SJSA1 (cell line): ENCODE measurements around the gene MARK2. TPM values are rescaled to one million over a fixed set of nuclear protein-coding genes. Genes with fewer than 3 reads are reported as not detected.

Experiments
- DNase-seq, 2 experiments: peaks; one replicate each; pipeline ENCODE4 v3.0.0-alpha.2; 2015 to 2020; ENCODE audit warnings: low spot score in 2 of 2, low read depth in 1 of 2
- H3K27ac ChIP-seq: fragments of 250-450 bp; sonication (Bioruptor Pico); 2 replicates; pipeline ENCODE4 v1.5.1; 2020; ENCODE audit warnings: mild to moderate bottlenecking, moderate library complexity
- H3K27me3 ChIP-seq: fragments of 250-450 bp; sonication (Bioruptor Pico); replicated peaks from 2 replicates; pipeline ENCODE4 v1.5.1; 2020; ENCODE audit warnings: mild to moderate bottlenecking, moderate library complexity
- H3K36me3 ChIP-seq: fragments of 250-450 bp; sonication (Bioruptor Pico); 2 replicates; pipeline ENCODE4 v1.5.1; 2020; ENCODE audit warnings: mild to moderate bottlenecking
- H3K4me1 ChIP-seq: fragments of 250-450 bp; sonication (Bioruptor Pico); replicated peaks from 2 replicates; pipeline ENCODE4 v1.6.1; 2021; ENCODE audit warnings: mild to moderate bottlenecking
- H3K4me3 ChIP-seq: fragments of 250-450 bp; sonication (Bioruptor Pico); 2 replicates; pipeline ENCODE4 v1.5.1; 2020; ENCODE audit warnings: mild to moderate bottlenecking
- H3K9me3 ChIP-seq: fragments of 250-450 bp; sonication (Bioruptor Pico); replicated peaks from 2 replicates; pipeline ENCODE4 v1.5.1; 2020; ENCODE audit warnings: mild to moderate bottlenecking
- total RNA-seq: library from RNA; depleted of rRNA; stranded (reverse); fragments of >200 nt; shearing (Covaris generic); gene quantifications from 2 replicates; pipeline ENCODE4 v1.2.3, GENCODE V29; 2014

Gene MARK2
- total RNA-seq, 1 experiment from 2014 or later = 29.6 TPM

GRCh38 chr11:63871962-63872799 lies 33.3 kb downstream of the MARK2 start:
- H3K27ac ChIP-seq = no peak overlapping the region
- H3K9me3 ChIP-seq = no peaks in the 10 kb centered on the region
- H3K36me3 ChIP-seq = peaks cover 34% of the 10 kb centered on the region
- H3K4me3 ChIP-seq = no peak overlapping the region
- peaks cover 5% of the 10 kb centered on the region for H3K4me1 ChIP-seq
- no peaks in the 10 kb centered on the region for H3K27me3 ChIP-seq
- DNase-seq = peak; percentile 94 to 95

- H3K27me3 ChIP-seq = no peaks in the 10 kb centered on the region
These were observed 33.9 kb downstream of the MARK2 start for GRCh38 chr11:63872800-63873197.

GRCh38 chr11:63873311-63873710 lies 34.4 kb downstream of the MARK2 start:
- Histone ChIP-seq H3K27ac (no peak overlapping the region), H3K9me3 (no peaks in the 10 kb centered on the region), H3K4me3 (no peak overlapping the region), H3K27me3 (no peaks in the 10 kb centered on the region), H3K4me1 (peaks cover 5% of the 10 kb centered on the region), H3K36me3 (peaks cover 29% of the 10 kb centered on the region)
- DNase-seq = no peak

More at GRCh38 chr11:63872800-63873197, 33.9 kb downstream of the MARK2 start:
- H3K9me3 ChIP-seq = no peaks in the 10 kb centered on the region
- no peak overlapping the region for H3K27ac ChIP-seq
- no peak for DNase-seq
- peaks cover 31% of the 10 kb centered on the region for H3K36me3 ChIP-seq
- H3K4me1 ChIP-seq = peaks cover 5% of the 10 kb centered on the region
- no peak overlapping the region for H3K4me3 ChIP-seq

- peaks cover 30% of the 10 kb centered on the region for H3K36me3 ChIP-seq
- no peaks in the 10 kb centered on the region for H3K27me3 ChIP-seq
- no peak overlapping the region for H3K27ac ChIP-seq
- no peaks in the 10 kb centered on the region for H3K9me3 ChIP-seq
- H3K4me3 ChIP-seq = no peak overlapping the region
- peaks cover 7% of the 10 kb centered on the region for H3K4me1 ChIP-seq
- DNase-seq = no peak
These were observed 35.6 kb downstream of the MARK2 start for GRCh38 chr11:63874511-63874910.

DNA sequence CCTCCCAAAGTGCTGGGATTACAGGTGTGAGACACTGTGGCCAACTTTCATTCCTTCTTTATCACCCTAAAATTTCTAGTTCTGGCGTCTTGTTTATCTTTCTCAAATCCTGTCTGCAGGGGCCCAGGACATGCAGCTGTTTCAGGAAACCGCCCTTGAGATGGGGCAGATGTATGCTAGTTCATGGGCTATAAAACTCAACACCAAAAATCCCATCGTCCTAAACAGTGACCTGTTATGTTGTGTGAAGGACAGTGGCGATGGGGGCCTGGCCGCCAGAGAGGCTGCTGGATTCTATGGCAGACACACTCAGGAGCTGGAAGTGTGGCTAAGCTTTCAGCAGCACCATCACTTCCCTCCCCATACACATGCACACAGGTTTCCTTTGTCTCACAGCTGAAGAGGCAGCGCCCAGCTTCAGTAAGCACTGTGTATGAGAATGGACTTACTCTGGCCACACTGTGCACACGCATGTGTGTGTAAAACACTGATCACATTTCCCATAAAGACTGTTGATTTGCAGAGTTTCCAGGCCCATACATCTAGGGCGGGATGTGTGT lies 36.7 kb downstream of the MARK2 start:
- Histone ChIP-seq H3K9me3 (no peaks in the 10 kb centered on the region), H3K36me3 (peaks cover 26% of the 10 kb centered on the region), H3K4me1 (peaks cover 10% of the 10 kb centered on the region), H3K4me3 (no peak overlapping the region), H3K27me3 (no peaks in the 10 kb centered on the region), H3K27ac (no peak overlapping the region)
- no peak for DNase-seq

DNA sequence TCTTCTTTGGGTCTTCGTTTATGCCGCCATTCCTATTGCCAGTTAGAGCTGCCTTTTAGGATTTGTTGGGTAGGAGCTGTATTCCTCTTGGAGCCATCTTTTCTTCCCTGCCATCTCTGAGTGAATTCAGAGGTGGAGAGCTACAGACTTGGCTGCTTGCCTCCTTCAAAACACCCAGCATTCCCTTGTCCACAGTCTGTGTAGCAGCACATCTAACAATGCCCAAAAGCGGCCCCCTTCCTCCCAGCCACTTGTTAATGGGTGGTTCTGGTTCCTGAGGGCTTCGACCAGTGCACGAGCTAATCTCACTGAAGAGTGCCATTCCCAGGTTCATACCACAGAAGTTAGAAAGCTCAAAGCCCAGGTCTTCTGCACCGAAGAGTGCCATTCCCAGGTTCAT lies 37.7 kb downstream of the MARK2 start:
- Histone ChIP-seq H3K9me3 (no peaks in the 10 kb centered on the region), H3K27ac (no peak overlapping the region), H3K4me3 (no peak overlapping the region), H3K4me1 (peaks cover 10% of the 10 kb centered on the region), H3K27me3 (no peaks in the 10 kb centered on the region), H3K36me3 (peaks cover 24% of the 10 kb centered on the region)
- no peak for DNase-seq

GRCh38 chr11:63877658-63878241 lies 38.8 kb downstream of the MARK2 start:
- H3K4me3 ChIP-seq = no peak overlapping the region
- H3K4me1 ChIP-seq = 0 out of 2 replicates have a peak, but pooled peaks cover 5% of the 10 kb centered on the region
- H3K27me3 ChIP-seq = no peaks in the 10 kb centered on the region
- peaks cover 26% of the 10 kb centered on the region for H3K36me3 ChIP-seq
- no peak overlapping the region for H3K27ac ChIP-seq
- DNase-seq = no peak
- H3K9me3 ChIP-seq = no peaks in the 10 kb centered on the region

GRCh38 chr11:63879598-63880402 lies 40.9 kb downstream of the MARK2 start:
- Histone ChIP-seq H3K27me3 (no peaks in the 10 kb centered on the region), H3K4me1 (0 out of 2 replicates have a peak, but pooled peaks cover 5% of the 10 kb centered on the region), H3K36me3 (peaks cover 37% of the 10 kb centered on the region), H3K4me3 (no peak overlapping the region), H3K27ac (no peak overlapping the region), H3K9me3 (no peaks in the 10 kb centered on the region)
- no peak for DNase-seq

- Histone ChIP-seq H3K27ac (no peak overlapping the region), H3K27me3 (no peaks in the 10 kb centered on the region), H3K4me1 (0 out of 2 replicates have a peak, but pooled peaks cover 5% of the 10 kb centered on the region), H3K4me3 (no peak overlapping the region), H3K36me3 (peaks cover 36% of the 10 kb centered on the region), H3K9me3 (no peaks in the 10 kb centered on the region)
- DNase-seq = no peak
These were observed 41.5 kb downstream of the MARK2 start for GRCh38 chr11:63880403-63880790.

- Histone ChIP-seq H3K36me3 (peaks cover 30% of the 10 kb centered on the region), H3K4me1 (peaks cover 5% of the 10 kb centered on the region; the same call in 1 of the 2 replicates), H3K4me3 (no peak overlapping the region), H3K27me3 (no peaks in the 10 kb centered on the region), H3K9me3 (no peaks in the 10 kb centered on the region), H3K27ac (no peak overlapping the region)
- no peak for DNase-seq
These were observed 43.8 kb downstream of the MARK2 start for GRCh38 chr11:63882555-63883242.

GRCh38 chr11:63883791-63884190 lies 44.9 kb downstream of the MARK2 start:
- Histone ChIP-seq H3K27ac (no peak overlapping the region), H3K4me3 (no peak overlapping the region), H3K4me1 (peaks cover 5% of the 10 kb centered on the region; the same call in 1 of the 2 replicates), H3K9me3 (no peaks in the 10 kb centered on the region), H3K36me3 (peaks cover 28% of the 10 kb centered on the region), H3K27me3 (no peaks in the 10 kb centered on the region)
- no peak for DNase-seq

- peaks cover 5% of the 10 kb centered on the region; the same call in 1 of the 2 replicates for H3K4me1 ChIP-seq
- H3K36me3 ChIP-seq = peaks cover 31% of the 10 kb centered on the region
- H3K4me3 ChIP-seq = no peak overlapping the region
- no peaks in the 10 kb centered on the region for H3K27me3 ChIP-seq
- no peak for DNase-seq
- H3K9me3 ChIP-seq = no peaks in the 10 kb centered on the region
- no peak overlapping the region for H3K27ac ChIP-seq
These were observed 45.5 kb downstream of the MARK2 start for GRCh38 chr11:63884196-63884932.
